ENCODE data around the gene ARMH3.
"Not testable (repeated sequence)": the region's sequence is repeated elsewhere in the genome, so short reads cannot be mapped to it uniquely, and the experiment has no call there.

Gene ARMH3

DNA sequence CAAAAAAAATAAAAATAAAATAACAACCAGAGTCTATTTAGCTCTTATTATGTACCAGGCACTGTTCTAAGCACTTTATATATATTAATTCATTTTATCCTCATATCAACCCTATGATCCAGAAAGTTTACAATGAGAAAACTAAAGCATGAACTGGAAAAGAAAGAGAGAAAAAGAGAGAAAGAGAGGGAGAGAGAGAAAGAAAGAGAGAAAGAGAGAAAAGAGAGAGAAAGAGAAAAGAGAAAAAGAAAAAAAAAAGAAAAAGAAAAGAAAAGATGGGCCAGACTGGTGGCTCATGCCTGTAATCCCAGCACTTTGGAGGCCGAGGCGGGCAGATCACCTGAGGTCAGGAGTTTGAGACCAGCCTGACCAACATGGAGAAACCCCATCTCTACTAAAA lies 9.9 kb downstream of the ARMH3 start:
- no peak for DNase-seq (ENCODE audit: low read depth in 2 of 2)

DNA sequence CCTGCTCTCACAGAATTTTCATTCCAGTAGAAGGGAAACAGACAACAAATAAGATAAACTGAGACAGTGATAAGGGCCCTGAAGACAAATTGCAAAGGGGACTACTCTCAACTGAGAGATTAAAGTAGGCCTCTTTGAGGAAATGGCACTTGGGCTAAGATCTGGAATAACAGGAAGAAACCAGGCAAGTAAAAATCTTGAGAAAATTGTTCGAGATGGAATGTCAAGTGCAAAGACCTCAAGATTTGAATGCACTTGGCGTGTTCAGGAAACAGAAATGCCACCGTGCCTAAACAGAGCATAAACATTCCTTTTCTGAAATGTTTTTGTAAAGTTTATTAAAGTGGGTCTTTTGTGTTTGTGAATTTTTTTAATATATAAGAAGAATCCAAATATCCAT lies 10.7 kb downstream of the ARMH3 start:
- no peak for DNase-seq (ENCODE audit: low read depth in 2 of 2)

DNA sequence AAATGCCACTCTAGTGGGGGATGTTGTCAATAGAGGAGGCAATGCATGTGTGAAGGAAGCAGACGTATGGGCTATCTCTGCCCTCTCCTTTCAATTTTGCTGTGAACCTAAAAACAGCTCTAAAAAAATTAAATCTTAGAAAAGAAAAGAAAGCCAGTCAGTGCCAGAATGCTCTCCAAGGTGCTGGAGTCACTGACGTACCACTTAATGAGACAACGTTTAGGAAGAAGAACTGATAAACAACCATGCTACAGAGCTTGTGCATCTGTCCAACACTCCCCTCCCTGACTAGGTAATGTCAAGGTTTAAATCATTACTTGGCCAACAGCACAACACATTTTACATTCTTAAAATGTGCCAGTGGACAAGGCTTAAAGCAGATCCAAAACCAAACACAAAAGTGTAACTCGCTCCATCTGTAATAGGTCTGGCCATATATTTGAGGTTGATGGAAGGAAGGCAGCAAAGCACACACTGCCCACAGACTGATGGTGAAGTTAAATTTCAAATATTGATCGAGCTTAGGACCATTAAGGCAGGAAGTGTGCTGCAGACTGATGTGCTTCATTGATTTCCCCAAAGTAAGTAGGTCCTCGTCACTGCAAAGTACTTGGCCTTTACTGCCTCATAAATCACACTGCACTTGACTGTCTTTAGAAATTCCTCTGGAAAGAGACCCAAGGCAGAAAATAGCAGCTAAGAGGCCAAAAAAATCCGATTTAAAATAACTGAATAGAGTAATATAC lies 15.5 kb downstream of the ARMH3 start:
- DNase-seq (ENCODE audit: low read depth in 2 of 2) = no peak

DNA sequence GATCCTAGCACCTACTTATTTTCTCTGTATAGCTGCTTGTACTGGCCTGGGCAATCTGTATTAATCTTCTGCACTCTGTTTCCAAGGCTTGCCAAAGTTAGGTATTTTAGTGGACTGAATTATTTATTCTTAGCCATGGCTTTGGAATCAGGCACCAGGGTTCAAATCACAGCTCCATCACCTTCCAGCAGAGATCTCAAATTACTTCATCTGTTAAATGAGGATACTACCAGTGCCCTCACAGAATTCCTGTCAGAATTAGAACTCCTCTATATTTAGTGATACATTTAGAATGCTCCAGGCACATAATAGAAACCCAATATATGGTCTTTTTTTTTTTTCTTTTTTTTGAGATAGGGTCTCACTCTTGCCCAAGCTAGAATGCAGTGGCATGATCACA lies 17.6 kb downstream of the ARMH3 start:
- DNase-seq (ENCODE audit: low read depth in 2 of 2) = no peak

- DNase-seq (ENCODE audit: low read depth in 2 of 2) = not testable (repeated sequence)
These were observed 20.2 kb downstream of the ARMH3 start for GRCh38 chr10:102035807-102036206.

DNA sequence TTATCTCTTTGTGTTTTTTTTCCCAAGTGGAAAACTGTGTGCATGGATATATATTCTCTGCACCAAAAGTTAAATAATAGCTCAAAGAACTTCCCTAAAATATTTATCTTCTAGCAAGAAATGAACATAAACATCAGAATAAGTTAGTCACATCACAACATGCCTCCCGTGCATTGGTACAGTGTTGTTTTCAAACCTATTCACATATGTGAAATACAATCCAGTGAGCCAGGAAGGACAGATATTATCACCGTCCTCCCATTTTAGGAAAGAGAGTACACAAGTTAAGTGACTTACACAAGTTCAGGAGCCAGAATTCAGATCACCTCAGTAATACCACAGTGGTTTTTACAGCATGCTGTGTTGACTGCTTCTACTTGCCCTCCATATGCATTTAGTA lies 22.2 kb downstream of the ARMH3 start:
- no peak for DNase-seq (ENCODE audit: low read depth in 2 of 2)

DNA sequence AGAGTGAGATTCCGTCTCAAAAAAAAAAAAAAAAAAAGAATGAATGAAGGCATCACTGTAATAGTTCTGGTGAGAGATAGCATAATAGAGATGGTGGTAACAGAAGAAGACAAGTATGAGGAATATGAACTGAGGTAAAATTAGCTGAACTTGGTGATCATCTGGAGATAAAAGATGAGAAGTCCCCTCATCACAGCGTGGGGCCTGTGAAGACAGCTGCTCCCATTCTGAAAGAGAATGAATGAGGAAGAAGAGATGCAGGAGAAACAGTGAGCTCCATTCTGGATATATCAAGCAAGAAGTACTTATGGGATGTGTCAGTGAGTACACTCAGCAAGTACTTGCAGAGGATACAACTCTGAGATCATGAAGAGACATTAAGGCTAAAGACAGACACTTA lies 28.7 kb downstream of the ARMH3 start:
- DNase-seq (ENCODE audit: low read depth in 2 of 2) = no peak

DNA sequence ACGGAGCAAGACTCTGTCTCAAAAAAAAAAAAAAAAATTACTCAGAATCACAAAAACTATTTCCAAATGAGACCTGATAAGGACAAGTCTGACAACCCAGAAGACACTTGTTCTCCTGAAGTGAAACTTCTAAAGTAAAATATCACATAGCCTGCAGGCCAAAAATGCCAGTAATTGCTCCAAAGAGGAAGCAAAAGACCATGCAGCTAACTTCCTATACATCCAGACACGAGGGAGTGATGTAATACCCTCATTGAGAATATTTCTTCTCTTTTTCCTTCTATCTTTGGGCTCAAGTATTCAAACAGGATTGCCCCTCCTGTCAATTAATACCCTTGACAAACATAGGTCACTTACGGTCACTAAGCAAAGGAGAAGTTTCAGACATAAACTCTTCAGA lies 31.2 kb downstream of the ARMH3 start:
- DNase-seq (ENCODE audit: low read depth in 2 of 2) = no peak

DNA sequence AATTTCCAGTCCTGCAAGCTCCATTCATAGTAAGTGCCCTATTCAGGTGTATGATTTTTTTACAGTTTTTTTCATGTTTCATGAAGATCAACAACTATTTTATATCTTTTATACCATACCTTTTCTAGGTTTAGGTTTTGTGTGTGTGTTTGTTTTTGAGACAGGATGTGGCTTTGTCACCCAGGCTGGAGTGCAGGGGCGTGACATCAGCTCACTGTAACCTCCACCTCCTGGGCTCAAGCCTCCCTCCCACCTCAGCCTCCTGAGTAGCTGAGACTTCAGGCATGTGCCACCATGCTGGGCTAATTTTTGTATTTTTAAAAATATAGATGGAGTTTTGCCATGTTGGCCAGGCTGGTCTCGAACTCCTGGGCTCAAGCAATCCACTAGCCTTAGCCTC lies 35.0 kb downstream of the ARMH3 start:
- DNase-seq (ENCODE audit: low read depth in 2 of 2) = no peak

GRCh38 chr10:102017295-102017694 lies 38.7 kb downstream of the ARMH3 start:
- no peak for DNase-seq (ENCODE audit: low read depth in 2 of 2)

DNA sequence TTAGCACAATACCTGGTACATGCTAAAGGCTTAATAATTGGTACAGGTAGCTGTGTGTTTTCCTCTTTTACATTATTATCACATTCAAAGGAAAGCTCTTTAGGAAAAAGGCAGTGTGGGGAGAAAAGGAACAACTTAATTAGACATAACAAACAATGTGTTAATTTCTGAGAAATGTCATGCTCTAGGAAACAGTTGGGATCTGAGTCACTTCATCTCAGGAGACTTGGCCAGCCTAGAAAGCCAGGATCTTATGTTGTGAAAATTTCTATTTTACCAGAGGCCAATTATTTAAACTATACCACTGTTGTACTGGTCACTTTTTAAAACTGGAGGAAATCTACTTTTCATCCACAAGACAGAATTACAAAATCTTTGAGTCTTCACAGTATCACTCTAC lies 39.6 kb downstream of the ARMH3 start:
- DNase-seq (ENCODE audit: low read depth in 2 of 2) = no peak

GRCh38 chr10:102010961-102011360 lies 45.0 kb downstream of the ARMH3 start:
- no peak for DNase-seq (ENCODE audit: low read depth in 2 of 2)

DNA sequence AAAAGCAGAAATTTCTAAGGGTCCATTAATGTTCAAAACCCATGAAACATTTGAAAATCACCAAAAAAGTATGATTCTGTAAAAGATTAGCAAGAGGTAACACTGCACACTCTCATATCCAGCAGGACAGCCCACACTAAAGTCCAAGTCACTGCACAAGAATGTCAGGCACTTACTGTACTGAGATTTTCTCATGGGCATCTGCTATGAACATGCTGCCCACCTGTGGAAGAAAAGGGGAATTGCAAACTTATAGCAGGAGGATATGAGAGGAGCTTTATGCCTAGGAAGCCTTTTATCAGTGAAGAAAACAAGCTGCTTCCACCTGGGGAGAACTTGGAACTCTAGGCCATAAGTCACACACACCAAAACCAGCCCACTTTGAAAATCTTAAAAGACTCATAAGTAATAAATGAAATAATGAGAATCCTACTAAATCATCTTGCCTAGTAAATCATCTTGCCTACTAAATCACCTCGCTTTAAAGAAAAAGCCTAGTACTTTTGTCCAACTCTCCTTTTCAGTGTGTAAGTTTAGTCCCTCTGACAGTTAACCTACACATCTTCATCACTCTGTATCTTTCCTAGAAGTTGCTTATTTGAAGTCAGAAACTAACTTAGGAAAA lies 46.1 kb downstream of the ARMH3 start:
- peak in 1 of 2 donors; percentile 17 for DNase-seq (ENCODE audit: low read depth in 2 of 2)

DNA sequence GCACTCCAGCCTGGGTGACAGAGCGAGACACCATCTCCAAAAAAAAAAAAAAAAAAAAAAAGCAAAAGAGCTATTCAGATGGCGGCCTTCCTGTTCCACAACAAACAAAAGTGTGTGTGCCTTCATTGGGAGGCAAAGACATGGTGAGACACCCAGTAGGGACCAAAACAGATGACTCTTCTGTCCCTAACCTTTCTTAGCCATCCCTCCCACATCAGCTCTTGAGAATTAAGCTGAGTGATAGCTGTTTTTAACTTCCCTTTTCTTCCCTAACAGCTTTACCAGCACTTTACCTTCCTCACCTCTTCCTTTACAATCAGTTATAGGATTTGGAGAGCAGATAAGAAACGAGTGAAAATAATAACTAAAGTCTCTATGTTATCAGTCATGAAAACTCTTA lies 48.2 kb downstream of the ARMH3 start:
- no peak for DNase-seq (ENCODE audit: low read depth in 2 of 2)

- DNase-seq (ENCODE audit: low read depth in 2 of 2) = not testable (repeated sequence)
These were observed 48.9 kb downstream of the ARMH3 start for GRCh38 chr10:102007031-102007430.

DNA sequence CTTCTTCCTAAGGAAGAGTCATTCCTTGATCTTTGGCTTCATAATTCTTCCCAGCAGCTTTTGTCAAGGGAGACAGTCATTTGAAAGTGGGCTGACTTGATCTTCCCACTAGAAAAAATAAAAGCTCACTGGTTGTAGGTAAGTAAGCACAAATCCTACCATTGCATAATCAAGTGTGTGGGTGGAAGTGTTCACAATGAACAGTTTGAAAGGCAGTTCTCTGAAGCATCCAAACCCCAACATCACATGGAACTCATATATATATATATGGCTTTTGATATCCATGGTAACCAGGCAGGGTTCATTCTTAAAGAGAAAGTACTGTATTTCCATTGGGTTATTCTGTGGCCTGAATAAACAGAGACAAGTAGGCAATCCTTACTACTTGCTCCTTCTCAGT lies 51.6 kb downstream of the ARMH3 start:
- DNase-seq (ENCODE audit: low read depth in 2 of 2) = no peak

DNA sequence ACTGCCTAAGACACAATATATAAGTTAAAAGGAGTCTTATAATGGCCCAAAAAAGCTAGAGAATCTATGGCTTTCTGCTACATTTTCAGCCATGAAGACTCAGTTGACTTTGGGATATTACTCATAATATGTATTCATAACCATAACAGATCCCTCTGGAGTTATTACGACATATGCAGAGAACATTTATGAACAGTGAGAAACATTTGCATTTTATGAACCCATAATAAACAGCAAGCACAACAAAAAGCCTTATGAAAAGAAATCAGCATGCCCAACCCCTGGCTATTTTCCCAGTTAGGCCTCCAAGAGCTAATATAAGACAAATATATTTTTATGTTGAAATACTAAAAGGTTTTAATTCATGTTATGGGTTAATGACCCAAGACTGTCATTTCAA lies 52.4 kb downstream of the ARMH3 start:
- no peak for DNase-seq (ENCODE audit: low read depth in 2 of 2)

DNA sequence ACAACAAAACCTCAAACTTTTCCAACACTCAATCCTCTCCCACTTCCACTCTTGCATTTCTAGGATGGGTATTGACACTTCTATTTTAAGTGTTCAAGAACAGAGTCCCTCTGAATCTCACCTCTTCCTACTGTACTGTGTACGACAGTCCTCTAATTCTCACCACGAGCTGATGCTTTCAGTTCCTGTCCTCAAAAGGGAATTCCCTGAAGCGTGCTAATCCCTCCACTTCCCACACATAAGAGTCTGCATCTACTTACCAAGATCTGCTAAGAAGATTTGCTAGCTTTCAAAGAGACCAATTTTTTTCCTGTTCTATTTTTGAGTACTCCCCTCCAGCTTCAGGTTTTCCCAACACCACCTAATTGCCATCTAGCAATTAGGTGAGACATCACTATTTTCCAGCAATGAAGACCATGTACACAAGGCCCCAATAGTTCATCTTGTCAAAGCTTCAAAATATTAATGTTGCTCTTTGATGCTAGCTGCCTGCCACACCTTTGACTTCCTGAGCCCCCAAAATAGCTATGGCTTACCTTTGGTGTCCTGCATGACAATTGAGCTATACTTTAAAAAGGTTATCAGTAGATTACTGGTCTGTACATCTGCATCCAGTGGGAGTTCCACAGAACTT lies 54.4 kb downstream of the ARMH3 start:
- no peak for DNase-seq (ENCODE audit: low read depth in 2 of 2)

- DNase-seq (ENCODE audit: low read depth in 2 of 2) = no peak
These were observed 58.2 kb downstream of the ARMH3 start for GRCh38 chr10:101997803-101998202.

GRCh38 chr10:101995451-101996063 lies 60.4 kb downstream of the ARMH3 start:
- no peak for DNase-seq (ENCODE audit: low read depth in 2 of 2)

DNA sequence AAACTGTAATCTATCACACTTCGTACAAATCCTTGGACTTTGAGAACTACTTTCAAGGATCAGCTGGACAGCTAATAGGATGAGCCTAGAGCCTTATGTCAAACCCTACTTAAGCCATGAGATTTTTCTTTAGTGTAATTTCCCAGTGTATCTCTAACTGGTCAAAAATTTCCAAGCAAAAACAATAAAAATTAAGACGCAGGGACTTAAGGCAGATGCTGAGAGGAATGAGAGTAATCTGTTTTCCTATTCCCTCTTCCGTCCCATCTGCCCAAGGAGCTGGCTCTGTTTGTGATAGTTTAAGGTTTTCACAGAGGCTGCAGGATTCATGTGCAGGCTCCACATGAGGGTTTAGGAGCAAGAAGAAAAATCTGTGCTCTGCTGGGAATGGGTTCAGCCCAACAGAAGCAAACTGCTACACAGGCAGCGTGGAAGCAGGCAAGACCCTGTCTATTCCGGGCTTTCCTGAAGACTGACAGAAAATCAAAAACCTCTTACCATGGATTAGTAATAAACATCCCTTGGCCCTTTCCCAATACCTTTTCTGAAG lies 62.2 kb downstream of the ARMH3 start:
- no peak for DNase-seq (ENCODE audit: low read depth in 2 of 2)

- no peak for DNase-seq (ENCODE audit: low read depth in 2 of 2)
These were observed 62.8 kb downstream of the ARMH3 start for GRCh38 chr10:101993221-101993620.

DNA sequence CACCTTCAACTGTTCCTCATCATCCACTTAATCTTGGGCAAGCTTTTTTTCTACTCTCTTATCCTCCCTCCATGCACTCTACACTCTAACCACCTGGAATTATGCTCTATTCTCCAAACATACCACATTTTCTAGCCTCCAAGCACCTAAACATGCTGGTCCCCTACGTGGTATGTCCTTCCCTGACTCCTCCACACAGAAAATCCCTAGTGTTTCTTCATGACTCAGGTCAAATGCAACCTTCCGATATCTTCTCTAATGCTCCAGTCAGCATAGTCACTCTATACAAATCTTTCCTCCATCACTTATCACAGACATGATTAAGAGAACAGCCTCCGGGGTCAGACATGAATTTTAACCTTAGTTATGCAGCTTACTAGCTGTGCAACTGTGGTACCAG lies 68.8 kb downstream of the ARMH3 start:
- no peak for DNase-seq (ENCODE audit: low read depth in 2 of 2)
